HG03159 (cell line): ENCODE measurements around the gene TMEM106C.

ENCODE experiments used
- ATAC-seq: cut with Tn5 transposase; IDR thresholded peaks from one replicate; pipeline ENCODE4 v1.9.1; 2021; ENCODE audit warnings: mild to moderate bottlenecking, moderate library complexity; ENCODE audit not compliant: unreplicated experiment

The TMEM106C gene

GRCh38 chr12:47979166-47979565 lies 15.8 kb downstream of the TMEM106C start:
- no peak for ATAC-seq

- ATAC-seq, result no peak
These were observed 16.3 kb downstream of the TMEM106C start for GRCh38 chr12:47979686-47980085.

- ATAC-seq, result no peak
These were observed 16.8 kb downstream of the TMEM106C start for GRCh38 chr12:47980197-47980596.

- ATAC-seq, result no peak
These were observed 17.5 kb downstream of the TMEM106C start for GRCh38 chr12:47980779-47981495.

- no peak for ATAC-seq
These were observed 18.3 kb downstream of the TMEM106C start for GRCh38 chr12:47981496-47982260.

- no peak for ATAC-seq
These were observed 18.9 kb downstream of the TMEM106C start for GRCh38 chr12:47982311-47982710.

GRCh38 chr12:47982770-47983169 lies 19.4 kb downstream of the TMEM106C start:
- ATAC-seq, result no peak

GRCh38 chr12:47983541-47984115 lies 20.2 kb downstream of the TMEM106C start:
- no peak for ATAC-seq

- ATAC-seq, result no peak
These were observed 21.0 kb downstream of the TMEM106C start for GRCh38 chr12:47984331-47984801.

- ATAC-seq, result no peak
These were observed 22.3 kb downstream of the TMEM106C start for GRCh38 chr12:47985596-47986290.

GRCh38 chr12:47986291-47986660 lies 22.9 kb downstream of the TMEM106C start:
- no peak for ATAC-seq

GRCh38 chr12:47986832-47987231 lies 23.4 kb downstream of the TMEM106C start:
- no peak for ATAC-seq

GRCh38 chr12:47987411-47988072 lies 24.1 kb downstream of the TMEM106C start:
- no peak for ATAC-seq

- no peak for ATAC-seq
These were observed 25.0 kb downstream of the TMEM106C start for GRCh38 chr12:47988073-47989022.

GRCh38 chr12:47989023-47989417 lies 25.6 kb downstream of the TMEM106C start:
- ATAC-seq, result no peak

- ATAC-seq, result no peak
These were observed 26.3 kb downstream of the TMEM106C start for GRCh38 chr12:47989666-47990065.

GRCh38 chr12:47990351-47991105 lies 27.1 kb downstream of the TMEM106C start:
- ATAC-seq, result peak; percentile 94

GRCh38 chr12:47991106-47992061 lies 28.0 kb downstream of the TMEM106C start:
- no peak for ATAC-seq
